Measurements from ENCODE around the gene FAM234A. TPM values are rescaled to one million over a fixed set of nuclear protein-coding genes. Genes with fewer than 3 reads are reported as not detected.

FAM234A gene
- polyA plus RNA-seq, 2 donors, result 35.9 to 39.6 TPM

Other genes starting within 250 kb of the FAM234A start
- gene POLR3K, start 181.2 kb upstream of the FAM234A start, polyA plus RNA-seq, result 10 to 100 TPM in 1 of 2 donors, 1 to 10 TPM in 1; 4.3 to 11.4 TPM
- 10 to 100 TPM; 18.1 to 25.6 TPM for gene SNRNP25, start 181.0 kb upstream of the FAM234A start, polyA plus RNA-seq
- gene RHBDF1, start 162.2 kb upstream of the FAM234A start, polyA plus RNA-seq, result 10 to 100 TPM; 36.6 to 56.0 TPM
- gene MPG, start 156.6 kb upstream of the FAM234A start, polyA plus RNA-seq, result 10 to 100 TPM; 42.3 to 45.3 TPM
- 10 to 100 TPM in 1 of 2 donors, 1 to 10 TPM in 1; 9.6 to 14.0 TPM for gene NPRL3, start 96.1 kb upstream of the FAM234A start, polyA plus RNA-seq
- not detected for gene HBZ, start 82.2 kb upstream of the FAM234A start, polyA plus RNA-seq
- gene HBM, start 68.8 kb upstream of the FAM234A start, polyA plus RNA-seq, result not detected
- 1 to 10 TPM in 1 of 2 donors, under 1 TPM in 1; 0.49 to 1.4 TPM for gene HBA2, start 61.9 kb upstream of the FAM234A start, polyA plus RNA-seq
- gene HBA1, start 58.1 kb upstream of the FAM234A start, polyA plus RNA-seq, result under 1 TPM; 0.47 to 0.55 TPM
- not detected for gene HBQ1, start 54.4 kb upstream of the FAM234A start, polyA plus RNA-seq
- gene LUC7L, start 5.4 kb upstream of the FAM234A start, polyA plus RNA-seq, result 100 to 1,000 TPM in 1 of 2 donors, 10 to 100 TPM in 1; 37.0 to 102 TPM
- gene RGS11, start 41.1 kb downstream of the FAM234A start, polyA plus RNA-seq, result 1 to 10 TPM; 6.3 to 7.9 TPM
- gene ARHGDIG, start 45.8 kb downstream of the FAM234A start, polyA plus RNA-seq, result under 1 TPM; 0.24 to 0.33 TPM
- under 1 TPM; 0.27 to 0.53 TPM for gene PDIA2, start 48.3 kb downstream of the FAM234A start, polyA plus RNA-seq
- gene AXIN1, start 117.9 kb downstream of the FAM234A start, polyA plus RNA-seq, result 10 to 100 TPM; 11.9 to 16.7 TPM
- gene MRPL28, start 135.7 kb downstream of the FAM234A start, polyA plus RNA-seq, result 10 to 100 TPM; 54.5 to 75.9 TPM
- gene PGAP6, start 147.2 kb downstream of the FAM234A start, polyA plus RNA-seq, result 10 to 100 TPM; 30.3 to 44.3 TPM
- 10 to 100 TPM; 40.3 to 41.9 TPM for gene NME4, start 162.4 kb downstream of the FAM234A start, polyA plus RNA-seq
- gene DECR2, start 167.1 kb downstream of the FAM234A start, polyA plus RNA-seq, result 10 to 100 TPM; 15.0 to 24.2 TPM
- gene RAB11FIP3, start 190.8 kb downstream of the FAM234A start, polyA plus RNA-seq, result 10 to 100 TPM in 1 of 2 donors, 1 to 10 TPM in 1; 9.1 to 10.6 TPM

Data from esophagus (tissue), 2 donors.